Breast epithelium (tissue), 4 donors: ENCODE measurements around the gene TEX22. TPM values are rescaled to one million over a fixed set of nuclear protein-coding genes. Genes with fewer than 3 reads are reported as not detected.

Source experiments
- DNase-seq, 2 donors: peaks; one replicate each; pipeline ENCODE4 v3.0.0-alpha.2; 2019; ENCODE audit warnings: low spot score in 2 of 2
- H3K27ac ChIP-seq, 2 donors: fragments of 200-600 bp; sonication (generic) in 1 of 2; one replicate each; pipeline ENCODE4 v1.5.1; 2016 to 2019; ENCODE audit warnings: mild to moderate bottlenecking in 1 of 2
- H3K27me3 ChIP-seq, 2 donors: fragments of 200-600 bp; sonication (generic) in 1 of 2; one replicate each; pipeline versions ENCODE4 v1.5.1 to v1.6.0; 2017 to 2019; ENCODE audit warnings: control low read depth in 1 of 2, mild to moderate bottlenecking in 1 of 2
- H3K36me3 ChIP-seq: fragments of 200-600 bp; one replicate; pipeline ENCODE4 v1.5.1; 2019
- H3K4me1 ChIP-seq, 2 donors: fragments of 200-600 bp; sonication (generic); one replicate each; pipeline ENCODE4 v1.5.1; 2016 to 2019; ENCODE audit warnings: control low read depth in 1 of 2
- H3K4me3 ChIP-seq, 3 donors: fragments of 200-600 bp; sonication (generic); 1 replicate in 2 of 3; 2 replicates in 1 of 3; pipeline ENCODE4 v1.5.1; 2016 to 2019; ENCODE audit warnings: mild to moderate bottlenecking in 3 of 3, moderate library complexity in 2 of 3
- H3K9me3 ChIP-seq, 2 donors: fragments of 200-600 bp; sonication (generic) in 1 of 2; one replicate each; pipeline ENCODE4 v1.5.1; 2016 to 2019; ENCODE audit warnings: control low read depth in 1 of 2
- POLR2A ChIP-seq: fragments of 450-650 bp; IDR thresholded peaks from one replicate; pipeline ENCODE4 v1.6.1; 2016; ENCODE audit warnings: antibody characterized with exemption, mild to moderate bottlenecking, moderate library complexity
- POLR2AphosphoS5 ChIP-seq, 3 donors: sonication (generic); formaldehyde crosslinking; IDR thresholded peaks; one replicate each; pipeline ENCODE4 v1.6.1; 2017; ENCODE audit warnings: antibody characterized with exemption in 3 of 3
- intact Hi-C: fragments of 100-400 bp; cut with DNase I; formaldehyde crosslinking; loops from one replicate; pipeline ENCODE4 v1.15.1; 2023; ENCODE audit warnings: low total_unique reads
- total RNA-seq, 3 donors: library from RNA; depleted of rRNA; stranded (reverse); fragments of >200 nt; gene quantifications; one replicate each; pipeline ENCODE4 v1.1.0, GENCODE V29; 2016
- TF ChIP-seq, protein P1 (sequence below), 3 donors: fragments of 450-650 bp; IDR thresholded peaks; one replicate each; pipeline ENCODE4 v1.5.1; 2016 to 2017; ENCODE audit warnings: antibody characterized with exemption in 3 of 3, mild to moderate bottlenecking in 3 of 3, moderate library complexity in 3 of 3

Gene TEX22
- total RNA-seq, 3 donors from 2014 or later = 0.33 to 0.64 (median 0.59) TPM

DNA sequence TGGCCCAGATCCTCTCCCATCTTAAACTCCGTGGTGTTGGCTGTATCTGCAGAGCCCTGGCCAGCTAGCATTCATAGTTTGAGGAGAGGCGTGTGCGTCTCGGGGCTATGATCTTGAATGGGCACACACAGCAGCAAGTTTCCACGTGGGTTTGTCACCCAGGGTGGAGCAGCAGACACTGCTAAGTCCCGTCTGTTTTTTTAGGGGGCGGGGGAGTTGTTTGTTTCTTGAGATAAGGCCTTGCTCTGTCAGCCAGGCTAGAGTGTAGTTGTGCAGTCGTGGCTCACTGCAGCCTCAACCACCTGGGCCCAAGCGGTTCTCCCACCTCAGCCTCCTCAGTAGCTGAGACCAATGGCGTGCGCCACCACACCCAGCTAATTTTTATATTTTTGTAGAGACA, 20.1 kb upstream of the TEX22 start:
- DNase-seq = no peak
- intact Hi-C loops = no loop called here
- Histone ChIP-seq H3K27ac (no peak overlapping the region), H3K27me3 (no peaks in the 10 kb centered on the region), H3K9me3 (no peaks in the 10 kb centered on the region), H3K36me3 (no peaks in the 10 kb centered on the region), H3K4me1 (no peaks in the 10 kb centered on the region), H3K4me3 (no peak overlapping the region)
- no peak for TF ChIP-seq POLR2A
- TF ChIP-seq, protein P1, sequence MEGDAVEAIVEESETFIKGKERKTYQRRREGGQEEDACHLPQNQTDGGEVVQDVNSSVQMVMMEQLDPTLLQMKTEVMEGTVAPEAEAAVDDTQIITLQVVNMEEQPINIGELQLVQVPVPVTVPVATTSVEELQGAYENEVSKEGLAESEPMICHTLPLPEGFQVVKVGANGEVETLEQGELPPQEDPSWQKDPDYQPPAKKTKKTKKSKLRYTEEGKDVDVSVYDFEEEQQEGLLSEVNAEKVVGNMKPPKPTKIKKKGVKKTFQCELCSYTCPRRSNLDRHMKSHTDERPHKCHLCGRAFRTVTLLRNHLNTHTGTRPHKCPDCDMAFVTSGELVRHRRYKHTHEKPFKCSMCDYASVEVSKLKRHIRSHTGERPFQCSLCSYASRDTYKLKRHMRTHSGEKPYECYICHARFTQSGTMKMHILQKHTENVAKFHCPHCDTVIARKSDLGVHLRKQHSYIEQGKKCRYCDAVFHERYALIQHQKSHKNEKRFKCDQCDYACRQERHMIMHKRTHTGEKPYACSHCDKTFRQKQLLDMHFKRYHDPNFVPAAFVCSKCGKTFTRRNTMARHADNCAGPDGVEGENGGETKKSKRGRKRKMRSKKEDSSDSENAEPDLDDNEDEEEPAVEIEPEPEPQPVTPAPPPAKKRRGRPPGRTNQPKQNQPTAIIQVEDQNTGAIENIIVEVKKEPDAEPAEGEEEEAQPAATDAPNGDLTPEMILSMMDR (IDR thresholded peaks at IDR 0.05) = no peak
- TF ChIP-seq POLR2AphosphoS5 (IDR thresholded peaks at IDR 0.05) = no peak

DNA sequence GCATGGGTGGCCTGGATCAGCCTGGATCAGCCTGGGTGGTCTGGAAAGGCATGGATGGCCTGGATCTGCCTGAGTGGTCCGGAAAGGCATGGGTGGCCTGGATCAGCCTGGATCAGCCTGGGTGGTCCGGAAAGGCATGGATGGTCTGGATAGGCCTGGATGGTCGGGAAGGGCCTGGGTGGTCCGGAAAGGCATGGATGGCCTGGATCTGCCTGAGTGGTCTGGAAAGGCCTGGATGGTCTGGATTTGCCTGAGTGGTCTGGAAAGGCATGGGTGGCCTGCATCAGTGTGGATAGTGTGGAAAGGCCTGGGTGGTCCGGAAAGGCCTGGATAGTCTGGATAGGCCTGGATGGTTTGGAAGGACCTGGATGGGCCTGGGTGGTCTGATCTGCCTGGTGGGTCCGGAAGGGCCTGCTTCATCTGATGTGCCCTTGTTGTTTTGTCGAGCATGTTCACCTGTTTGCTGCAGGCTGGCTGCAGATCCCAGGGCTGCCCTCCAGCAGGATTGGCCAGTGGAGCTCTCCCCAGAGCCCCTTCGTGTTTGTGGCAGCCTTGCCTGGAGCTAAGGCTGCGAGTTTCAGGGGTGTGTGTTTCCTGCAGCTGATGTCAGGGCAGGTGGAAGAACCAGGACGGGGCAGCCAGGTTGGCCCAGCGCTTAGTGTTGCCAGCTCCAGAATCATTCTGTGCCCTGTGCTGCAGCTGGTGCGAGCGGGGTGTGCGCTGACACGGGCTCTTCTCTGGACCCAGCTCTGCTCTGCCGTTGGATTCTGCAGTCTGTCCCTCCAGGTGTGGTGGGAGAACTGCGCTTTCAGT, 19.3 kb upstream of the TEX22 start:
- no peaks in the 10 kb centered on the region for H3K9me3 ChIP-seq
- no peak for DNase-seq
- H3K36me3 ChIP-seq = no peaks in the 10 kb centered on the region
- intact Hi-C loops = no loop called here
- H3K27ac ChIP-seq = no peak overlapping the region
- TF ChIP-seq POLR2AphosphoS5 (IDR thresholded peaks at IDR 0.05) (no peak), POLR2A (no peak)
- TF ChIP-seq, protein P1 (IDR thresholded peaks at IDR 0.05) = no peak
- no peaks in the 10 kb centered on the region for H3K27me3 ChIP-seq
- no peak overlapping the region for H3K4me3 ChIP-seq
- no peaks in the 10 kb centered on the region for H3K4me1 ChIP-seq

DNA sequence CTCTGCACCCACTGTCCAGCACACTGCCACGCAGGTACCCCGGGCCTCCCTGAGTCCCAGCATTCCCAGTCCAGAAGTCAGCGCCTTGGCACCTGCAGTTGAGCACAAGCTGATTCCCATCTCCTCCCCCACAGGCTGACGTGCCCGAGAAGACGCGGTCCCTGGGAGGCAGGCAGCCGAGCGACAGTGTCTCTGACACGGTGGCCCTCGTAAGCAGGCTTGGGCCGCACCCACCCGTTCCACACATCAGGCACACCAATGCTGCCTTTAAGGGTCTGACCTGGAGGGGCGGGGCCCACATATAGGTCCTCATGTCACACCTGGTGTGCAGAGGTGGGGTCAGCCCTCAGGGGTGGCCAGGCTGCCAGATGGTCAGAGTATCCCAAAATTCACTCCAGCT, 18.4 kb upstream of the TEX22 start:
- no peak for TF ChIP-seq POLR2AphosphoS5 (IDR thresholded peaks at IDR 0.05)
- TF ChIP-seq, protein P1 (IDR thresholded peaks at IDR 0.05) = no peak
- DNase-seq = no peak
- Histone ChIP-seq H3K27me3 (no peaks in the 10 kb centered on the region), H3K4me1 (no peaks in the 10 kb centered on the region), H3K9me3 (no peaks in the 10 kb centered on the region), H3K36me3 (no peaks in the 10 kb centered on the region), H3K4me3 (no peak overlapping the region), H3K27ac (no peak overlapping the region)
- intact Hi-C loops = no loop called here

DNA sequence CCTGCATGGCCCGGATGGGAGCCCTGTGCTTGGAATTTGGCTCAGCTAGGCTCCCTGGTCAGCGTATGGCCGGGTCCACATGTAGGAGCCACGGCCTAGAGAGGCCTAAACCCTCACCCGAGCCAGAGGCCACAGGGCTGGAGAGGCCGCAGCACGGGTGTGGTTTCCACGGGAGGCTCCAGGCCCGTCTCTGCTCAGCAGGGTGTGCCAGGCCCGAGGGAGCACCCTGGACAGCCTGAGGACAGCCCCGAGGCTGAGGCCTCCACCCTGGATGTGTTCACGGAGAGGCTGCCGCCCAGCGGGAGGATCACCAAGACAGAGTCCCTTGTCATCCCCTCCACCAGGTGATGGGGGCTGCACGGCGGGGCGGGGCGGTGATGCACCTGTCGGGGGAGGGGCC, 17.6 kb upstream of the TEX22 start:
- intact Hi-C loops = no loop called here
- DNase-seq = no peak
- Histone ChIP-seq H3K4me3 (no peak overlapping the region), H3K36me3 (no peaks in the 10 kb centered on the region), H3K9me3 (no peaks in the 10 kb centered on the region), H3K27ac (no peak overlapping the region), H3K4me1 (no peaks in the 10 kb centered on the region), H3K27me3 (no peaks in the 10 kb centered on the region)
- TF ChIP-seq, protein P1 (IDR thresholded peaks at IDR 0.05) = no peak
- TF ChIP-seq POLR2A (no peak), POLR2AphosphoS5 (IDR thresholded peaks at IDR 0.05) (no peak)

DNA sequence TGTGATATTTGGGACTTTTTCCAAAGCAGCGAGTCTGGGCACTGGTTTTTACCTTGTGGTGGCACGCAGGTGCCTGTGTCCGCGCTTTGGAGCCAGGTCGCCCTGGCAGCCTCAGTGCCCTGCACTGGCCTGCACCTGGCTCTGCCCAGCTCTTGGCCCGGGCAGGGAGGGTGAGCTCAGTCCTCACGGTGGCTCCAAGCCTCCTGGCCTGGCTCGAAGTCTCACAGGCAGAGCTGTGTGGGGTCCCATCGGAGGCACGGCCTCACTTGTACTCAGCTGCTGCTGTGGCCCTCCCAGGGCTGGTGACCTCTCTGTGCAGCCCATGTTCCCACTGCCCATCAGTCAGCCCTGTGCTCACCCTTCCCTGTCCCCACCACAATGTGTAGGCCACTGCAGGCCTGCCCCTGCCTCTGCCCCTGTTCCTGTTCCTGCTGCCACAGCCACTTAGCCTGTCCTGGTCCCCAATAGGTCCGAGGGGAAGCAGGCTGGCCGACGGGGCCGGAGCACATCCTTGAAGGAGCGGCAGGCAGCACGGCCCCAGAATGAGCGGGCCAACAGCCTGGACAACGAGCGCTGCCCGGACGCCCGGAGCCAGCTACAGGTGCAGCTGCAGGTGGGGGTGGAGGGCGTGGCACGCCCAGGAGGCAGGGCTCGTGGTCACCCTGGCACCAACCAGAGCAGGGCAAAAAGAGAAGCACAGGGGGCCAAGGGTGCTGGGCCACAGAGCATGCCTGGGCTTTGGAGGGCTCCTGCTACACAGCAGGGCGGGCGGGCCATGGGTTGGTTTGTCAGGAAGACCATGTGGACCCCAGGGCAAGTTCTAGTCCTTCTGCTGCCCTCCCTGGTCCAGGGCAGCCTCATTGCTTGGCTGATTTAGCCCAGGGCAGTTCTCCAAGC, 16.6 kb upstream of the TEX22 start:
- intact Hi-C loops = no loop called here
- Histone ChIP-seq H3K4me3 (no peak overlapping the region), H3K36me3 (no peaks in the 10 kb centered on the region), H3K27me3 (no peaks in the 10 kb centered on the region), H3K4me1 (no peaks in the 10 kb centered on the region), H3K9me3 (no peaks in the 10 kb centered on the region), H3K27ac (no peak overlapping the region)
- TF ChIP-seq, protein P1 (IDR thresholded peaks at IDR 0.05) = no peak
- no peak for TF ChIP-seq POLR2AphosphoS5 (IDR thresholded peaks at IDR 0.05)
- no peak for DNase-seq
